Activated CD8-positive, alpha-beta memory T cell treated with anti-CD3 and anti-CD28 coated beads, Interleukin-2, amount 50 U/mL, for 24 hours (primary cell): ENCODE data around the gene LRP1-AS.
"Not testable (repeated sequence)": the region's sequence is repeated elsewhere in the genome, so short reads cannot be mapped to it uniquely, and the experiment has no call there.

Source experiments
- DNase-seq: peaks from one replicate; pipeline ENCODE4 v3.0.0-alpha.2; 2020; ENCODE audit errors: extremely low read depth

The LRP1-AS gene

DNA sequence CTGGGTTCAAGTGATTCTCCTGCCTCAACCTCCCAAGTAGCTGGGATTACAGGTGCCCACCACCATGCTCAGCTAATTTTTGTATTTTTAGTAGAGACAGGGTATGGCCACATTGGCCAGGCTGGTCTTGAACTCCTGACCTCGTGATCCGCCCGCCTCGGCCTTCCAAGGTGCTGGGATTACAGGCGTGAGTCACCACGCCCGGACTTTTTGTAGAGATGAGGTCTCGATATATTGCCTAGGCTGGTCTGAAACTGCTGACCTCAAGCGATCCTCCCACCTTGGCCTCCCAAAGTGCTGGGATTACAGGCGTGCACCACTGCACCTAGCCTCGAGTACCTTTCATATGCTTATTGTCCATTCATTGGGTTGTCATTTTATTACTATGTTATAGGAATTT lies 26.7 kb downstream of the LRP1-AS start:
- DNase-seq: not testable (repeated sequence)

- DNase-seq: no peak
Observed at GRCh38 chr12:57119294-57120085, 27.9 kb downstream of the LRP1-AS start.

DNA sequence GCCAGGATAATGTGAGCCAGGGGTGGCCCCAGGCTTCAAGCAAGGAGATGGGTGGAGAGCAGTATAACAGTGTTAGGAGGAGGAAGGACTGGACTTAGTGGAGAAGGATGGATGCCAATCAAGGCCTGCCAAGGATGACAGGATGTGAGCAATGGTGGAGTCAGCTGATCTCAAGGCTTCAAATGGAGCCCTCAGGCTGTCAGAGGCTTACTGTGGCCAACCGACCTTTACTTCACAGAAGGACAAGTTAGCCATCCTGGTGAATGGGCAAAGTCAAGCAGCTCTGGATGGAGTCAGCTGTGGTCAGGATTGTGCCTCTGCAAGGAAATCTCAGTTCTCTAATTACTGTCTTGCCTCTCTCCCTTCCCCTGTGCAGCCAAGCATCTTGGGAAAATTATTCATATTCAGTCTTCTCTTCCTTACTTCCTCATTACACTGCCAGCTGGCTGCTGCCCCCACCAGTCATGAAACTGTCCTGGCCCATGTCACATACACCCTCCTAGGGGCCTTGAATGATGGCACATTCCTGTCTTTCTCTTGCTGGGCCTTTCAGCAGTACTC lies 28.6 kb downstream of the LRP1-AS start:
- no peak for DNase-seq

GRCh38 chr12:57116580-57117281 lies 30.7 kb downstream of the LRP1-AS start:
- no peak for DNase-seq

DNA sequence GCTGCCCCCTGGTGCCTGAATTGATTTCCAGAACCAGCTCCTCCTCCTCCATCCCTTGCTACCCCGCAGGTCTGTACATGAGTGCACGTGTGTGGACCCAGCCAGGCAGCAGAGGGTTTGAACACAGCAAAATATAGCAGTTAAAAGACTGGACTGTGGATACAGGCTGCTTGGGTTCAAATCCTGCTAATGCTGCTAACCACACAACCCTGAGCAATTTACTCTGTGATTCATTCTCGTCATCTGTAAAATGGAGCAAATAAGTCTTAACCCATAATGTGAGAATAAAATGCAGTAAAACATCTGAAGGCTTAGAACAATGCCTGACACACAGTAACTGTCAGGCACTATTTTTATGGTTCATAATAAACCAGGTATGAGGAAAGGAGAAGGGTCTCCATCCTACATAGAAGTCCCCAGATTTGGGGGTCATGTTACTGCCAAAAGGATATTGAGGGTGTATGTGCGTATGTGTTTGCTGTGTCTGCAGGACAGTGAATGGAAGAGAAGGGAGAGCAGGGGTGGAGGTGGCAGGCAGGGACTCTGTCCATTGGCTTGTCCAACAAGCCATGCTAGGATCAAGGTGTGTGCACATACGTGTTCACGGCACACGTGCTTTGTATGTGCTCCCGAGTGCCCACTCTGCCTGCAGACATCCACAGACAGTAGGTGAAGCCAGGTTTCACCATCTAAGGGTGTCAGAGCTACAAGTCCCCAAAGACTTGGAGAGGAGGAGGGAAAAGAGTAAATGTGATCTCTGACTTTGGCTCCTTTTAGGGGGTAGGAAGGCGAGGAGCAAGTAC lies 34.7 kb downstream of the LRP1-AS start:
- DNase-seq: no peak

- no peak for DNase-seq
Observed at GRCh38 chr12:57111031-57111734, 36.2 kb downstream of the LRP1-AS start, which contains the start of gene STAT6. Gene STAT6 (minus strand): TSS chr12:57111362. CDS start chr12:57108278, 3,084 bp downstream.

- DNase-seq: no peak
Observed at GRCh38 chr12:57110104-57111030, 37.1 kb downstream of the LRP1-AS start.

DNA sequence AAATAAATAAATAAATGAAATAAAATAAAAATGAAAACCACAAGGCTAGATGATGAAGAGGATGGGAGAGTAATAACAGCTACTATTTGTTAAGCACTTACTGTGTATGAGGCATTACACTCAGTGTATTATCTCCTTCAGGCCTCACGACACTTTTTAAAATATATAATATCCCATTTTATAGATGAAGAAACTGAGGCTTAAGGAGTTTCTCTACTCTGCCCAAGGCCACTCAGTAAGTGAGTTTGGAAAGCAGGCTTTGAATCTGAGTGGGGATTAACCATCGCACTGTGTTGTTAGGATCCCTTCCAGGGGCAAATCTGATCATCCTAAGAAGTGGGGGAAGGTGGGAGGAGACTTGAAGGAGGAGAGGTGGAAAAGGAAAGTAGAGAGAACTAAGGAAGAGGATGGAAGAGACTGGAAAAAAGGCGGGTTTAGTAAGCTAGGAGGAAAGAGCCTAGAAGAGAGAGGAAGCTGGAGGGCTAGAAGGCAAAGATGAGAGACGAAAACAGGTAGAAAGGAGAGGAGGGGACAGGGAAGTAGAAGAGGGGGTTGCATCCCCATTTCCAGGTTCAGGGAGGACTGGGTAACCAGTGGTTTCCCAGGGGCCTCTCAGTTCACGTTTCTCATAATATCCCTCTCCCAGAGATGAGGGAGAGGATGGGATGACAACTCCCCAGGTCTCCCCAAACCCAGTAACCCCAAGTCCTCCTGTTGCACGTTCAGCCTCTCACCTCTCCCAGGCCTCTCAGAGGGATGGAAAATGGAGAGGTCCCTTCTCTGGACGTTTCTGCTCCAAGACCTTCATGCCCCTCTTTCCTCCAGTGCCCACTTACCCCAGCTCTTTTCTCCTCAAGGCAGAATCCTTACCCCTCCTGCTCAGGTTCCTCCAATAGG lies 38.0 kb downstream of the LRP1-AS start:
- no peak for DNase-seq

DNA sequence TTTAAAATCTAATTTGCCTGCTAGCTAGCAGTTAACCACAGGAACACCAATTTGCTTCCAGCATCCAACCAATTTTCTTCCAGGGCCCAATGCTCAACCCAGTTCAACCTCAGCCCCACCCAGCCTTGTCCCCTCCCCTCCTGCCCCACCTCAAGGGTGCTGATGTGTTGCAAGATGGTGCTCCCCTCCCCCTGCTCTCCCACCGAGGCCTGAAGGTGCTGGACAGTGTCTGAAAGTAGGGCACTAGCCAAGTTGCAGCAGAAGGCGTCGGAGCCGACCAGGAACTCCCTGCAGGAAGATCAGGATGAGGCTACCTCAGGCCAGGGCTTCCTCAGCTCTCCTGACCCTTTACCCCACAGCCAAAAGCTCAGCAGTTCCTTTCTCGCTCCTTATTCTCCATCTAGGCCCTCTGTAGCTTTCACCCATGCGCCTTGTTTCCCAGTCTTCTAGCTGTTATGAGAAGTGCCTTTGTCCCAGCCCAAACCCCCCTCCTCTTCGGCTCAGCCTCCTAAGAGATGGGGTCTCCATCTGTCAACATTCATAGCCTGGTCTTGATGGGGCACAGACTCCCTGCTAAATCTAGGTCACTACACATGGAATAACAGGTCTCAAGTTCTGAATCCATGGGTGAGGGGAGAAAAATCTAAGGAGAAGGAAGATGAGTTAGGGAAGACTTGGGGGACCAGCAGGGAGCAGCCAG lies 39.8 kb downstream of the LRP1-AS start:
- no peak for DNase-seq

GRCh38 chr12:57106021-57106708 lies 41.3 kb downstream of the LRP1-AS start:
- no peak for DNase-seq

DNA sequence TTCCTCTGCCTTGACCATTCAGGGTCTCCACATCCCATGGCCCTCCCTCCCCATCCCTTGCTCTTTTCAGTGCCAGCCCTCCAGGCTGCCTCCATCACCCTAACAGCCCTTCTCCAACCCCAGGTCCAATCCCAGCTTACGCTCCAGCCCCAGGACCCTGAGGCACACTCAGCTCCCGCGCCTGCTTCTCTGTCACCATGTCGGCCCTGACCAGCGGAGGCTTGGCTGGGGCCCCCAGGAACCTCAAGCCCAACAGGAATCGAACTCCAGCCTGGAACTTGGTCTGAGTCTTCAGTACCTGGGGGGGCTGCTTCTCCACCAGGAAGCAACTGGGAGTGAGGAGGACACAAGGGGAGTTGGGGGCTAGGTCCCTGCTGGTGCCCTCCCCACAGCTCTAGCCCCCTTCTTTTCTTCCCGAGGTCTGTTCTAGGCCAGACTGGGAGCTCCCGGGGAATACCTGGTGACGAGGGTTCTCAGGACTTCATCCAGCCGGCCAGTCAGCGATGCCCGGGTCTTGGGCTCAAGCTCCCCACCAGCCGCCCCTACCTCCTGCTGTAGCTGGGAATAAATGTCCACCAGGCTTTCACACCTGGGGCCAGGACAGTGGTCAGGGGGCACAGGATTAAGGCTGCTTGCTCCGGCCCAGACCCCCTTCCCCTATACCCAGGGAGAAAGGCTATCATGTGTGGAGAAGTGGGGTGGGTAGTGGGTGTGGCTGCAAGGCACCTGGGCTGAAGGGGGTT lies 42.2 kb downstream of the LRP1-AS start:
- no peak for DNase-seq

- no peak for DNase-seq
Observed at GRCh38 chr12:57104292-57104910, 43.0 kb downstream of the LRP1-AS start.

- DNase-seq: no peak
Observed at GRCh38 chr12:57103856-57104255, 43.6 kb downstream of the LRP1-AS start.

- no peak for DNase-seq
Observed at GRCh38 chr12:57101892-57102695, 45.3 kb downstream of the LRP1-AS start.

DNA sequence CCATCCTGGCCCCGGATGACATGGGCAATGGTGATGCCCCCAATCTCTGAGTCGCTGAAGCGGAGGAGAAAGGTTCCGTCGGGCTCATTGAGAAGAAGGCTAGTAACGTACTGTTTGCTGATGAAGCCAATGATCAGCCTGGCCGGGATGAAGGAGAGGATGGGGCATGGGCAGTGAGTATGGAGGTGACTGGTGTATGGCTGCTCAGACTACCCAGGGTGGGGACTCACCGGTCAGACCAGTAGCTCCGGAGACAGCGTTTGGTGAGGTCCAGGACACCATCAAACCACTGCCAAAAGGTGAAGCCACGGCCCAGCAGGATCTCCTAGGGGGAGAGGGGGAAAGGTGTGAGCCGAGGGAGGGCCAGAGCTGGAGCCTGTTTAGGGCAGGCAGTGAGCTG lies 47.7 kb downstream of the LRP1-AS start:
- no peak for DNase-seq
